Tibial artery (tissue), 4 donors: ENCODE measurements around the gene TNS3.

ENCODE experiments used
- DNase-seq, 2 donors: peaks; one replicate each; pipeline ENCODE4 v3.0.0-alpha.2; 2019
- H3K27ac ChIP-seq, 2 donors: fragments of 200-600 bp; sonication (generic) in 1 of 2; 1 replicate in 1 of 2; 2 replicates in 1 of 2; pipeline ENCODE4 v1.5.1; 2018 to 2019; ENCODE audit warnings: mild to moderate bottlenecking in 1 of 2
- H3K27me3 ChIP-seq, 2 donors: fragments of 200-600 bp; sonication (generic) in 1 of 2; one replicate each; pipeline versions ENCODE4 v1.5.1 to v1.6.0; 2016 to 2019
- H3K36me3 ChIP-seq, 3 donors: fragments of 200-600 bp; sonication (generic) in 2 of 3; one replicate each; pipeline ENCODE4 v1.5.1; 2016 to 2019; ENCODE audit warnings: mild to moderate bottlenecking in 2 of 3
- H3K4me1 ChIP-seq, 4 donors: fragments of 200-600 bp; sonication (generic) in 2 of 4; 1 replicate in 3 of 4; 2 replicates in 1 of 4; pipeline ENCODE4 v1.5.1; 2016 to 2019
- H3K4me3 ChIP-seq, 2 donors: fragments of 200-600 bp; sonication (generic) in 1 of 2; 1 replicate in 1 of 2; 2 replicates in 1 of 2; pipeline ENCODE4 v1.5.1; 2018 to 2019; ENCODE audit warnings: mild to moderate bottlenecking in 2 of 2
- H3K9me3 ChIP-seq, 3 donors: fragments of 200-600 bp; sonication (generic) in 1 of 3; one replicate each; pipeline ENCODE4 v1.5.1; 2016 to 2019
- intact Hi-C: fragments of 100-400 bp; cut with DNase I; formaldehyde crosslinking; loops from one replicate; pipeline ENCODE4 v1.15.0; 2023; ENCODE audit warnings: low total_unique reads
- TF ChIP-seq, protein P1 (sequence below), 2 experiments: fragments of 200-600 bp in 1 of 2; fragments of 450-650 bp in 1 of 2; IDR thresholded peaks; one replicate each; pipeline ENCODE4 v1.5.1; 2017 to 2019; ENCODE audit warnings: antibody characterized with exemption in 2 of 2, mild to moderate bottlenecking in 1 of 2, moderate library complexity in 1 of 2

Gene TNS3

DNA sequence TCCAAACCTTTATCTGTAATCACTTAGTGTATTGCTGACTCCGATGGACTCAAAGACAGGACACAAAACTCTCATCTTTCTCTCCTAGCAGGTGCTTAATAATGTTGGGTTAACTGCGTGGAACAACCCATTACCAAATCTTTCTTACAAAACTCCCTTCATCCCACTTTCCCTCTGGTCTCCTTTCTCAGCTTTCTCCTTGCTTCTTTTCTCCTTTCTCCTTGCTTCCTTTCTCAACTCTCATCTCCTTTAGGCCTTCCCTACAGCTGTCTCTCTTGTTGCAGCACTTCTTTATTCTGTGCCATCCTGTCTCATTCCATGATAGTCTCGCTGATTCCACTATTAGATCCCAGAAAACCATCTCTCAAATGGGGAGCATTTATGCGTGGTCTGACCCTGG lies 67.5 kb downstream of the TNS3 start:
- intact Hi-C loops, result no loop called here
- H3K4me3 ChIP-seq, result no peak overlapping the region
- DNase-seq, result no peak
- no peaks in the 10 kb centered on the region for H3K36me3 ChIP-seq
- H3K27ac ChIP-seq, result peak overlapping the region; percentile 38 to 51
- no peaks in the 10 kb centered on the region for H3K9me3 ChIP-seq
- no peaks in the 10 kb centered on the region for H3K27me3 ChIP-seq
- TF ChIP-seq, protein P1, sequence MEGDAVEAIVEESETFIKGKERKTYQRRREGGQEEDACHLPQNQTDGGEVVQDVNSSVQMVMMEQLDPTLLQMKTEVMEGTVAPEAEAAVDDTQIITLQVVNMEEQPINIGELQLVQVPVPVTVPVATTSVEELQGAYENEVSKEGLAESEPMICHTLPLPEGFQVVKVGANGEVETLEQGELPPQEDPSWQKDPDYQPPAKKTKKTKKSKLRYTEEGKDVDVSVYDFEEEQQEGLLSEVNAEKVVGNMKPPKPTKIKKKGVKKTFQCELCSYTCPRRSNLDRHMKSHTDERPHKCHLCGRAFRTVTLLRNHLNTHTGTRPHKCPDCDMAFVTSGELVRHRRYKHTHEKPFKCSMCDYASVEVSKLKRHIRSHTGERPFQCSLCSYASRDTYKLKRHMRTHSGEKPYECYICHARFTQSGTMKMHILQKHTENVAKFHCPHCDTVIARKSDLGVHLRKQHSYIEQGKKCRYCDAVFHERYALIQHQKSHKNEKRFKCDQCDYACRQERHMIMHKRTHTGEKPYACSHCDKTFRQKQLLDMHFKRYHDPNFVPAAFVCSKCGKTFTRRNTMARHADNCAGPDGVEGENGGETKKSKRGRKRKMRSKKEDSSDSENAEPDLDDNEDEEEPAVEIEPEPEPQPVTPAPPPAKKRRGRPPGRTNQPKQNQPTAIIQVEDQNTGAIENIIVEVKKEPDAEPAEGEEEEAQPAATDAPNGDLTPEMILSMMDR (IDR thresholded peaks at IDR 0.05), result no peak
- H3K4me1 ChIP-seq, result peaks cover 0 to 68% (median 37%) of the 10 kb centered on the region in 4 donors

DNA sequence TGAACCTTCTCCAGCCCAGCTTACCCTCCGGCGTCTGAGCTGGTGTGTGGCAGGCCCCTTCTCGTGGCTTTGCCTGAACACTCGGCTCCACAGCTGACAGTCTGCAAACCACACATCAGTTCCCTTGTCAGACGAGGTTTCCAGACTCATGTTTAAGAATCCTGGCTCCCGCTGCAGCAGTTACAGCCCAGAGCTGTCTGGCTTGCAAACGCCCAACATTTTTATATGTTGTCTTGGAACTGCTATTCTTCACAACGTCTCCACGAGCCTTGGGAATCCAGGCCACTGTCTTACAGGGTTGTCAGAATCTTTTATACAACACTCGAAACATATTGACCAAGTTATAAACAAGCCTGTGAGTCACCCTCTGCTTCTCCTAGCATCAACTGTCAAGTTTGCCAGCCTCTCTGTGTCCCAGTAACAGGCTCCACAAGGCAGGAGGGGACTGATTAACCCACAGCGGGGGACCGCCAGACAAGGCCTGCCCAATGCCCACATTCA lies 68.1 kb downstream of the TNS3 start:
- TF ChIP-seq, protein P1 (IDR thresholded peaks at IDR 0.05), result no peak
- no peak overlapping the region for H3K4me3 ChIP-seq
- H3K9me3 ChIP-seq, result no peaks in the 10 kb centered on the region
- peak; percentile 24 to 68 for DNase-seq
- no peaks in the 10 kb centered on the region for H3K36me3 ChIP-seq
- H3K27ac ChIP-seq, result peak overlapping the region; percentile 38 to 51
- peaks cover 0 to 63% (median 32%) of the 10 kb centered on the region in 4 donors for H3K4me1 ChIP-seq
- no peaks in the 10 kb centered on the region for H3K27me3 ChIP-seq
- intact Hi-C loops, result no loop called here

DNA sequence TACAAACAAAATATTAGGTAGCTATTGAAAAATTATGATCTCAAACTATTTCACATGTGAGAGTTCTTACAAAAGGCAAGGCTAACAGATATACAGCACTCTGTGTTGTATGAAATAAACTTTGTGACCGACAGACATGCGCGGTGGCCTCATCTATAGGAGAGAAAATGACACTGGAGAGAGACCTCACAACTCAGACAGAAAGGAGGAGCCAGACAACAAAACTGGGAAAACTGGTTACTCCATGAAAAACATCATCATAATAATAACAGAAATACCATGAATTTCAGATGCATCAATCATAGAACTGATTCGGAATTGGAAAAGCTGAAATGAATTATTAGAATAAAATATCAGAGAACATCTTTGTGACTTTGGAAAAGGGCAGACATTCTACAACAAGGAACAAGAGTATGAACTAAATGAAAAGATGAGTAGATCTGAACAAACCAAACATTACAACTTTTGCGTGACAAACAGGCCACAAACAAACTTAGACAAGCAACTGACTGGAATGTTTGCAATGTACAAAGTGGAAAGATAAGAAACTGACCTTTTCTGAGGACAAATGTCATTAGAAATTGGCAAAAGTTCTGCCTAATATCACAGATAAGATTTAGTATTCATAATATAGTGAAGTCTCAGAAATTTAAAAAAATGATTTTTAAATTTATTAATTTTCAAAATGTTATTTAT lies 69.3 kb downstream of the TNS3 start:
- peaks cover 0 to 59% (median 34%) of the 10 kb centered on the region in 4 donors for H3K4me1 ChIP-seq
- H3K27me3 ChIP-seq, result no peaks in the 10 kb centered on the region
- H3K27ac ChIP-seq, result peak overlapping the region in 1 of 2 donors; percentile 51
- DNase-seq, result peak; percentile 5 to 10
- no peak overlapping the region for H3K4me3 ChIP-seq
- TF ChIP-seq, protein P1 (IDR thresholded peaks at IDR 0.05), result no peak
- no peaks in the 10 kb centered on the region for H3K36me3 ChIP-seq
- intact Hi-C loops, result no loop called here
- H3K9me3 ChIP-seq, result no peaks in the 10 kb centered on the region

DNA sequence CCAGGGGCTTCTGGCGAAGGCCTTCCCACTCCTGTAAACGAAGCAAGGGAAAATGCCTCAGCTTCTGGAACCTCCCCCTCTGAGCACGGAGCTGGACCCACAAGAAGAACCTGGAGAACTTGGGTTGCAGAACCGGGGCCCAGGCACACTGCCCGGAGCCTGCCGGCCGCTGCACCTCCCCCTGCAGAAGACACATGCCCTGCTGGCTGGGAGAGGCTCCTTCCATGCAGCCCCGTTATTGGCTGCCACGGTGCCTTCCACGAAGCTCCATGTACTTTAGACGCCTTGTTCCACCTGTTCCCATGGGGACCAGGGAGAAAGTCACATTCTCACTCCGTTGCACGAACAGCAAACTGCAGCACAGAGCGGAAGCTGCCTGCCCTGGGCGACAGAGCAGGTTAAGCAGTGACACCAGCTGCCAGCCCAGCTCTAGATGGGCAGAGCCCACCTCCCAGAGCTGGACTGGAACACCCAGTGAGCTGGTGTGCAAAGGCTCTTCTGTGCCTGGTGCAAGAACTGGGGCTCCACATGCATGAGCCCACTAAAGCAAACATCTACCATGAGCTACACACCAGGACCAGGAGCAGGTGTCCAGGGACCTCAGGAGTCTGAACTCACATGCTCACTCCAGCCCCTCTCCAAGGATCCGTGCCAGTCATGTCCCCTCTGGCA lies 70.1 kb downstream of the TNS3 start:
- H3K36me3 ChIP-seq, result no peaks in the 10 kb centered on the region
- intact Hi-C loops, result no loop called here
- H3K4me1 ChIP-seq, result peaks cover 0 to 59% (median 38%) of the 10 kb centered on the region in 4 donors
- H3K9me3 ChIP-seq, result no peaks in the 10 kb centered on the region
- TF ChIP-seq, protein P1 (IDR thresholded peaks at IDR 0.05), result no peak
- peak; percentile 18 to 66 for DNase-seq
- H3K27me3 ChIP-seq, result no peaks in the 10 kb centered on the region
- H3K27ac ChIP-seq, result no peak overlapping the region
- H3K4me3 ChIP-seq, result no peak overlapping the region

DNA sequence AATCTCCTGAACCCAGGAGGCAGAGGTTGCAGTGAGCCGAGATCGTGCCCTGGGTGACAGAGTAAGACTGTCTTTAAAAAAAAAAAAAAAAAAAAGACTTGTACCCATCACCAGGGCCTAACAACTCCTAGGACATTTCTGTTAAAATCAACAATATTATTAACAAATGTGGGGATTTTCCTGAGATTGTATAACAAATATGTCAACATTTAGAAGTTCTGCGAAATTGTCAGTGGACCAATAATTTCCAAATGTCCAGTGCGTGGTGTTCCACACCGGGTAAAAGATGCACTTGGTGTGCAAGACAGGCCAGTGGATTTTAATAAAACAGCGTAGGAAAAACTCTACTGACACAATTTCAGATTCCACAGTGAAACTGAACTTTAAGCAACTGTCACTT lies 71.1 kb downstream of the TNS3 start:
- peak; percentile 6 to 11 for DNase-seq

More for the DNA sequence above, 71.1 kb downstream of the TNS3 start:
- Histone ChIP-seq H3K4me1 (peaks cover 0 to 62% (median 45%) of the 10 kb centered on the region in 4 donors), H3K27me3 (no peaks in the 10 kb centered on the region), H3K27ac (no peak overlapping the region), H3K36me3 (no peaks in the 10 kb centered on the region), H3K9me3 (no peaks in the 10 kb centered on the region), H3K4me3 (no peak overlapping the region)
- intact Hi-C loops, result no loop called here
- TF ChIP-seq, protein P1 (IDR thresholded peaks at IDR 0.05), result no peak
